ENCODE measurements around the gene ZNF501.

Gene ZNF501

GRCh38 chr3:44712455-44713075 is 16.9 kb upstream of the ZNF501 start, which contains the start of gene ZNF502:
TSS of gene ZNF502 (plus strand) at chr3:44712660. CDS start at chr3:44720262, 7,602 bp downstream.
- no peaks in the 10 kb centered on the region for H3K27me3 ChIP-seq (replicated peaks; ENCODE audit: control insufficient read depth, insufficient read depth, low read length)
- H3K4me3 ChIP-seq (replicated peaks; ENCODE audit: low read depth, low read length), result no peak within 1 kb of the TSS
- no peak for TF ChIP-seq CTCF (IDR thresholded peaks at IDR 0.05; ENCODE audit: insufficient read depth, low read length, poor library complexity, severe bottlenecking)
- DNase-seq (ENCODE audit: extremely low read depth, insufficient read length), result peak; percentile 36
- no peaks in the 10 kb centered on the region for H3K36me3 ChIP-seq (ENCODE audit: control insufficient read depth, insufficient read depth, low read length)

GRCh38 chr3:44721231-44722102 is 8.0 kb upstream of the ZNF501 start:
- Histone ChIP-seq H3K36me3 (ENCODE audit: control insufficient read depth, insufficient read depth, low read length) (no peaks in the 10 kb centered on the region), H3K4me3 (replicated peaks; ENCODE audit: low read depth, low read length) (no peak overlapping the region), H3K27me3 (replicated peaks; ENCODE audit: control insufficient read depth, insufficient read depth, low read length) (no peaks in the 10 kb centered on the region)
- DNase-seq (ENCODE audit: extremely low read depth, insufficient read length), result no peak
- TF ChIP-seq CTCF (IDR thresholded peaks at IDR 0.05; ENCODE audit: insufficient read depth, low read length, poor library complexity, severe bottlenecking), result no peak

- Histone ChIP-seq H3K36me3 (ENCODE audit: control insufficient read depth, insufficient read depth, low read length) (no peaks in the 10 kb centered on the region), H3K27me3 (replicated peaks; ENCODE audit: control insufficient read depth, insufficient read depth, low read length) (no peaks in the 10 kb centered on the region), H3K4me3 (replicated peaks; ENCODE audit: low read depth, low read length) (no peak overlapping the region)
- TF ChIP-seq CTCF (IDR thresholded peaks at IDR 0.05; ENCODE audit: insufficient read depth, low read length, poor library complexity, severe bottlenecking), result no peak
- DNase-seq (ENCODE audit: extremely low read depth, insufficient read length), result no peak
These were observed 7.4 kb upstream of the ZNF501 start for GRCh38 chr3:44722103-44722401.

GRCh38 chr3:44734646-44735168 is 5.3 kb downstream of the ZNF501 start:
- Histone ChIP-seq H3K36me3 (ENCODE audit: control insufficient read depth, insufficient read depth, low read length) (no peaks in the 10 kb centered on the region), H3K27me3 (replicated peaks; ENCODE audit: control insufficient read depth, insufficient read depth, low read length) (no peaks in the 10 kb centered on the region), H3K4me3 (replicated peaks; ENCODE audit: low read depth, low read length) (no peak overlapping the region)
- no peak for DNase-seq (ENCODE audit: extremely low read depth, insufficient read length)
- TF ChIP-seq CTCF (IDR thresholded peaks at IDR 0.05; ENCODE audit: insufficient read depth, low read length, poor library complexity, severe bottlenecking), result no peak

- H3K4me3 ChIP-seq (replicated peaks; ENCODE audit: low read depth, low read length), result peak overlapping the region; percentile 97
- no peak for DNase-seq (ENCODE audit: extremely low read depth, insufficient read length)
- no peaks in the 10 kb centered on the region for H3K27me3 ChIP-seq (replicated peaks; ENCODE audit: control insufficient read depth, insufficient read depth, low read length)
- peaks cover under 1% of the 10 kb centered on the region for H3K36me3 ChIP-seq (ENCODE audit: control insufficient read depth, insufficient read depth, low read length)
- TF ChIP-seq CTCF (IDR thresholded peaks at IDR 0.05; ENCODE audit: insufficient read depth, low read length, poor library complexity, severe bottlenecking), result no peak
These were observed 31.6 kb downstream of the ZNF501 start for GRCh38 chr3:44761101-44761423.
